GM12878 (cell line): ENCODE measurements around the gene EEF2K. TPM values are rescaled to one million over a fixed set of nuclear protein-coding genes. Genes with fewer than 3 reads are reported as not detected.

Source experiments
- BACH1 ChIP-seq: fragments of 450-650 bp; IDR thresholded peaks from 2 replicates; pipeline ENCODE4 v1.6.1; 2017; ENCODE audit warnings: mild to moderate bottlenecking, borderline replicate concordance
- BHLHE40 ChIP-seq, 2 experiments: fragments of 450-650 bp in 1 of 2; IDR thresholded peaks; 2 replicates each; pipeline ENCODE4 v1.6.1; 2011 to 2017; ENCODE audit warnings: low read depth in 2 of 2, borderline replicate concordance in 1 of 2, improper control_type of control experiment in 1 of 2, low read length in 1 of 2, mild to moderate bottlenecking in 1 of 2
- BRCA1 ChIP-seq: IDR thresholded peaks from 2 replicates; pipeline ENCODE4 v1.6.1; 2011; ENCODE audit warnings: low read depth, low read length, improper control_type of control experiment
- FOS ChIP-seq: IDR thresholded peaks from 3 replicates; pipeline ENCODE4 v1.6.1; 2011; ENCODE audit warnings: borderline replicate concordance; ENCODE audit not compliant: insufficient read length; ENCODE audit errors: extremely low read depth
- FOXK2 ChIP-seq: fragments of 450-650 bp; IDR thresholded peaks from 2 replicates; pipeline ENCODE4 v1.6.1; 2017; ENCODE audit warnings: mild to moderate bottlenecking, moderate library complexity
- GATAD2B ChIP-seq: fragments of 450-650 bp; conservative IDR thresholded peaks from 2 replicates; pipeline ENCODE4 v1.6.1; 2017; ENCODE audit warnings: low read depth, mild to moderate bottlenecking, moderate library complexity
- IRF5 ChIP-seq: fragments of 450-650 bp; IDR thresholded peaks from 2 replicates; pipeline ENCODE4 v1.6.1; 2017; ENCODE audit warnings: borderline replicate concordance
- MTA2 ChIP-seq: fragments of 450-650 bp; IDR thresholded peaks from 2 replicates; pipeline ENCODE4 v1.6.1; 2016; ENCODE audit warnings: low read depth, mild to moderate bottlenecking, moderate library complexity
- MTA3 ChIP-seq: IDR thresholded peaks from 2 replicates; pipeline ENCODE4 v1.6.1; 2012; ENCODE audit warnings: low read length, inconsistent platforms, borderline replicate concordance
- MYC ChIP-seq: IDR thresholded peaks from 2 replicates; pipeline ENCODE4 v1.6.1; 2011; ENCODE audit warnings: mild to moderate bottlenecking, low read length, moderate library complexity, inconsistent platforms; ENCODE audit not compliant: insufficient read depth, insufficient replicate concordance, insufficient read length, severe bottlenecking
- NR2F1 ChIP-seq: fragments of 450-650 bp; conservative IDR thresholded peaks from 2 replicates; pipeline ENCODE4 v1.6.1; 2017; ENCODE audit warnings: mild to moderate bottlenecking
- PML ChIP-seq: IDR thresholded peaks from 2 replicates; pipeline ENCODE4 v1.6.1; 2012; ENCODE audit warnings: low read length, inconsistent platforms
- POLR2AphosphoS5 ChIP-seq: IDR thresholded peaks from 2 replicates; pipeline ENCODE4 v1.6.1; 2011; ENCODE audit warnings: mild to moderate bottlenecking, low read length, inconsistent platforms
- RELB ChIP-seq: fragments of 450-650 bp; IDR thresholded peaks from 2 replicates; pipeline ENCODE4 v1.6.1; 2017; ENCODE audit warnings: low read depth, mild to moderate bottlenecking, moderate library complexity
- SMAD1 ChIP-seq: fragments of 450-650 bp; IDR thresholded peaks from 2 replicates; pipeline ENCODE4 v1.6.1; 2018; ENCODE audit warnings: mild to moderate bottlenecking, low read depth; ENCODE audit not compliant: partially characterized antibody
- SMARCA5 ChIP-seq: fragments of 450-650 bp; IDR thresholded peaks from 2 replicates; pipeline ENCODE4 v1.6.1; 2017; ENCODE audit warnings: mild to moderate bottlenecking
- SREBF1 ChIP-seq: IDR thresholded peaks from 2 replicates; pipeline ENCODE4 v1.6.1; 2012; ENCODE audit warnings: mild to moderate bottlenecking, low read length
- STAT3 ChIP-seq: IDR thresholded peaks from 2 replicates; pipeline ENCODE4 v1.6.1; 2011; ENCODE audit warnings: low read depth, low read length, improper control_type of control experiment
- SUPT20H ChIP-seq: IDR thresholded peaks from 2 replicates; pipeline ENCODE4 v1.6.1; 2011; ENCODE audit warnings: low read depth, mild to moderate bottlenecking, low read length, moderate library complexity, borderline replicate concordance; ENCODE audit not compliant: control insufficient read depth
- SUZ12 ChIP-seq: fragments of 200-600 bp; sonication (generic); IDR thresholded peaks from one replicate; pipeline ENCODE4 v1.6.1; 2018; ENCODE audit warnings: antibody characterized with exemption, mild to moderate bottlenecking; ENCODE audit not compliant: unreplicated experiment
- TCF3 ChIP-seq: IDR thresholded peaks from 2 replicates; pipeline ENCODE4 v1.6.1; 2012; ENCODE audit warnings: low read depth, mild to moderate bottlenecking, low read length, borderline replicate concordance; ENCODE audit not compliant: insufficient read depth
- USF1 ChIP-seq: IDR thresholded peaks from 2 replicates; pipeline ENCODE4 v1.6.1; 2011; ENCODE audit warnings: borderline replicate concordance, low read depth, mild to moderate bottlenecking, moderate library complexity, mixed read lengths, low read length; ENCODE audit not compliant: insufficient read depth; ENCODE audit errors: extremely low read length
- ZBED1 ChIP-seq: IDR thresholded peaks from 2 replicates; pipeline ENCODE4 v1.6.1; 2016; ENCODE audit warnings: borderline replicate concordance
- ZSCAN29 ChIP-seq: fragments of 450-650 bp; IDR thresholded peaks from 2 replicates; pipeline ENCODE4 v1.6.1; 2017; ENCODE audit warnings: mild to moderate bottlenecking, moderate library complexity
- polyA plus RNA-seq, 11 experiments: library from polyadenylated mRNA; depleted of rRNA in 4 of 11; unstranded in 6 of 11; stranded (reverse) in 5 of 11; fragments of >200 nt; fragmentation: Nextera tagmentation in 4 of 11; fragmentation: Illumina TruSeq in 1 of 11; extraction: Ambion mirVana in 4 of 11; extraction: Trizol in 1 of 11; gene quantifications; 1 replicate in 1 of 11; 2 replicates in 10 of 11; pipeline versions ENCODE4 v1.2.1 to v1.2.3, GENCODE V29; 2011 to 2016; ENCODE audit warnings: inconsistent platforms in 2 of 11, missing spikeins in 2 of 11, low read depth in 1 of 11
- total RNA-seq, 4 experiments: library from RNA; depleted of rRNA in 3 of 4; stranded (reverse); fragments of >200 nt in 3 of 4; fragmentation: Illumina TruSeq in 1 of 4; extraction: Trizol in 1 of 4; gene quantifications; 2 replicates each; pipeline versions ENCODE4 v1.2.1 to v1.2.3, GENCODE V29; 2013 to 2021

EEF2K gene
- total and polyA plus RNA-seq, 10 of the 15 experiments (the other 5 are each of a cell fraction or from before 2014, with no cell fraction given) = 2.0 to 29.6 (median 12.2) TPM

- TF ChIP-seq BHLHE40 (IDR thresholded peaks at IDR 0.05; ENCODE audit: borderline replicate concordance in 1 of 2, low read depth in 2 of 2, low read length in 1 of 2) (peak; percentile 25 to 38; a peak in 2 of 4 replicates), GATAD2B (peak; percentile 61), BACH1 (peak; percentile 92), SUZ12 (no peak), MTA2 (peak; percentile 42; the same call in 1 of the 2 replicates), FOS (no peak), FOXK2 (peak; percentile 65; the same call in 1 of the 2 replicates), RELB (peak; percentile 66), BRCA1 (no peak; the same call in 1 of the 2 replicates), NR2F1 (peak; percentile 94), IRF5 (no peak), USF1 (no peak), TCF3 (0 out of 2 replicates have a peak, but pooled peaks have one; percentile 74), SMAD1 (no peak), ZBED1 (peak; percentile 92; the same call in 1 of the 2 replicates), SUPT20H (no peak), SREBF1 (no peak; the same call in 1 of the 2 replicates), PML (peak; percentile 93), MTA3 (peak; percentile 79; the same call in 1 of the 2 replicates), MYC (no peak), POLR2AphosphoS5 (peak; percentile 97), STAT3 (peak; percentile 86; the same call in 1 of the 2 replicates), SMARCA5 (peak; percentile 74; the same call in 1 of the 2 replicates), ZSCAN29 (peak; percentile 98)
Measured at GRCh38 chr16:22297871-22298733, 92.0 kb downstream of the EEF2K start (continued).
